MM.1S (cell line): ENCODE measurements around the gene LY9.
A peak's percentile ranks its signal among the peaks of the same experiment; 100 is the strongest.

Experiments used
- DNase-seq: peaks from one replicate; pipeline ENCODE4 v3.0.0-alpha.2; 2015
- H2AFZ ChIP-seq: fragments of 300-600 bp; sonication (generic); 2 replicates; pipeline ENCODE4 v1.6.0; 2016; ENCODE audit warnings: antibody characterized with exemption, low read length
- H3F3A ChIP-seq: fragments of 300-600 bp; sonication (generic); 2 replicates; pipeline ENCODE4 v1.6.1; 2016; ENCODE audit warnings: mild to moderate bottlenecking, antibody characterized with exemption, low read length, moderate library complexity, mixed read lengths; ENCODE audit not compliant: insufficient read depth
- H3K27ac ChIP-seq: fragments of 300-600 bp; sonication (generic); 2 replicates; pipeline ENCODE4 v1.5.1; 2016; ENCODE audit warnings: mild to moderate bottlenecking, low read length
- H3K27me3 ChIP-seq: fragments of 300-600 bp; sonication (generic); replicated peaks from 2 replicates; pipeline ENCODE4 v1.6.0; 2016; ENCODE audit warnings: low read length; ENCODE audit not compliant: insufficient read depth
- H3K36me3 ChIP-seq: fragments of 300-600 bp; sonication (generic); replicated peaks from 2 replicates; pipeline ENCODE4 v1.6.1; 2016; ENCODE audit warnings: mild to moderate bottlenecking, low read length, mixed read lengths; ENCODE audit not compliant: insufficient read depth
- H3K4me1 ChIP-seq: fragments of 300-600 bp; sonication (generic); 2 replicates; pipeline ENCODE4 v1.6.1; 2016; ENCODE audit warnings: low read length, mixed read lengths
- H3K4me2 ChIP-seq: fragments of 300-600 bp; sonication (generic); 2 replicates; pipeline ENCODE4 v1.6.0; 2016; ENCODE audit warnings: low read depth, low read length
- H3K4me3 ChIP-seq: fragments of 300-600 bp; sonication (generic); 2 replicates; pipeline ENCODE4 v1.5.1; 2016; ENCODE audit warnings: low read length, mixed read lengths
- H3K79me2 ChIP-seq: fragments of 300-600 bp; sonication (generic); 2 replicates; pipeline ENCODE4 v1.6.1; 2016; ENCODE audit warnings: mixed run types, low read length, mixed read lengths
- H3K9ac ChIP-seq: fragments of 300-600 bp; sonication (generic); 2 replicates; pipeline ENCODE4 v1.6.1; 2016; ENCODE audit warnings: low read length, mixed read lengths
- H3K9me2 ChIP-seq: fragments of 300-600 bp; sonication (generic); replicated peaks from 2 replicates; pipeline ENCODE4 v1.6.1; 2016; ENCODE audit warnings: mild to moderate bottlenecking, low read length, mixed read lengths; ENCODE audit not compliant: insufficient read depth
- H3K9me3 ChIP-seq: fragments of 300-600 bp; sonication (generic); replicated peaks from 2 replicates; pipeline ENCODE4 v1.6.1; 2016; ENCODE audit warnings: mild to moderate bottlenecking, low read length, mixed read lengths; ENCODE audit not compliant: insufficient read depth
- H4K20me1 ChIP-seq: fragments of 300-600 bp; sonication (generic); 2 replicates; pipeline ENCODE4 v1.6.1; 2016; ENCODE audit warnings: mild to moderate bottlenecking, low read length, moderate library complexity, mixed read lengths; ENCODE audit not compliant: insufficient read depth
- EZH2 ChIP-seq: fragments of 300-600 bp; sonication (generic); optimal IDR thresholded peaks from 2 replicates; pipeline ENCODE3; 2017; ENCODE audit warnings: low read depth, mild to moderate bottlenecking, antibody characterized with exemption, low read length, mixed read lengths
- EZH2phosphoT487 ChIP-seq: fragments of 300-600 bp; sonication (generic); IDR thresholded peaks from 2 replicates; pipeline ENCODE4 v1.6.1; 2018; ENCODE audit warnings: antibody characterized with exemption, low read length
- TF ChIP-seq, protein P1 (sequence below): fragments of 300-600 bp; sonication (generic); IDR thresholded peaks from 2 replicates; pipeline ENCODE4 v1.5.1; 2016; ENCODE audit warnings: antibody characterized with exemption, low read length, mixed read lengths

LY9 gene

DNA sequence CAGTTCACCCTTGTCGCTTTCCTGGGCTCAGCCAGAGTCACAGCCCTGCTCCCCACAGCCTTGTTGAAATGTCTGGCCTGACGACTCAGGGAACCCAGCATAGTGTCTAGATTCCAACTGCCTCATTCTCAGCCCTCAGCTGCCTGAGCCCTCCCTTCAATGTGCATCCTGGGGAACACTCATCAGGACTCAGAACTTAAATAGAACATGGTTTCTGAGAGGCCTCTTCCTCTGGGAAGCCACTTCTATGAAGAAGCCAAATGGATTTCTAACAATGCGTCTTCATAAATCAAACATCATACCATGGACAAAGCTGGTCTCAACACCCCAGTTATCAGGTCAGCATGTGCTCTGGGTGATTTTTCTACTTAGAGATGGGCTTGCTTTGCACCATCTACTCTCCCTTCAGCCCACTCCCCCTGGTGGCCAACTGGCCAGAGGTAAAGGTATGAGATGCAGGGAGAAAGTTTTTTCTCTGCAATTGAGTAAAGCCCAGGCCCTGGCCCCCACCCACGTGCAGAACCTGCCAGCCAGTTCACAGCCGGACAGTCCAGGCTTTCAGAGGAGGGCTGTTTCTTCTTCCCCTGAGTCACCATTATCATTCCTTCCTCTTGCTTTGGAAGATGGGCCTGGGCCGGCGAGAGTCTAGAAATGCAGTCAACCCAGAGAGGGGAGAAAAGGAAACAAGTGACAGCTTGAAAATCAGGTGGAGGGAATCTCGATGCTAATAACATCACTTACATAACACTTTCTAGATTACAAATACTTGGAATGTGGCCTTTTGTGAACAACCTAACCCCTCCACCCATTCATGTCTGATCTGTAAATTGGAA is 34.6 kb downstream of the LY9 start:
- H3K79me2 ChIP-seq, result no peaks in the 10 kb centered on the region
- no peak overlapping the region for H3K9ac ChIP-seq
- peak; percentile 80 for DNase-seq
- H3K36me3 ChIP-seq, result no peaks in the 10 kb centered on the region
- H3K4me2 ChIP-seq, result no peak overlapping the region
- H3F3A ChIP-seq, result 0 out of 2 replicates have a peak, but pooled peaks cover 2% of the 10 kb centered on the region
- H3K27me3 ChIP-seq, result no peaks in the 10 kb centered on the region
- no peak overlapping the region for H3K4me3 ChIP-seq
- H3K27ac ChIP-seq, result no peak overlapping the region
- H3K4me1 ChIP-seq, result no peaks in the 10 kb centered on the region
- H3K9me3 ChIP-seq, result no peaks in the 10 kb centered on the region
- H3K9me2 ChIP-seq, result no peaks in the 10 kb centered on the region
- no peaks in the 10 kb centered on the region for H4K20me1 ChIP-seq
- TF ChIP-seq EZH2phosphoT487 (no peak), EZH2 (no peak)
- TF ChIP-seq, protein P1, sequence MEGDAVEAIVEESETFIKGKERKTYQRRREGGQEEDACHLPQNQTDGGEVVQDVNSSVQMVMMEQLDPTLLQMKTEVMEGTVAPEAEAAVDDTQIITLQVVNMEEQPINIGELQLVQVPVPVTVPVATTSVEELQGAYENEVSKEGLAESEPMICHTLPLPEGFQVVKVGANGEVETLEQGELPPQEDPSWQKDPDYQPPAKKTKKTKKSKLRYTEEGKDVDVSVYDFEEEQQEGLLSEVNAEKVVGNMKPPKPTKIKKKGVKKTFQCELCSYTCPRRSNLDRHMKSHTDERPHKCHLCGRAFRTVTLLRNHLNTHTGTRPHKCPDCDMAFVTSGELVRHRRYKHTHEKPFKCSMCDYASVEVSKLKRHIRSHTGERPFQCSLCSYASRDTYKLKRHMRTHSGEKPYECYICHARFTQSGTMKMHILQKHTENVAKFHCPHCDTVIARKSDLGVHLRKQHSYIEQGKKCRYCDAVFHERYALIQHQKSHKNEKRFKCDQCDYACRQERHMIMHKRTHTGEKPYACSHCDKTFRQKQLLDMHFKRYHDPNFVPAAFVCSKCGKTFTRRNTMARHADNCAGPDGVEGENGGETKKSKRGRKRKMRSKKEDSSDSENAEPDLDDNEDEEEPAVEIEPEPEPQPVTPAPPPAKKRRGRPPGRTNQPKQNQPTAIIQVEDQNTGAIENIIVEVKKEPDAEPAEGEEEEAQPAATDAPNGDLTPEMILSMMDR, result peak; percentile 96
- H2AFZ ChIP-seq, result no peak overlapping the region

DNA sequence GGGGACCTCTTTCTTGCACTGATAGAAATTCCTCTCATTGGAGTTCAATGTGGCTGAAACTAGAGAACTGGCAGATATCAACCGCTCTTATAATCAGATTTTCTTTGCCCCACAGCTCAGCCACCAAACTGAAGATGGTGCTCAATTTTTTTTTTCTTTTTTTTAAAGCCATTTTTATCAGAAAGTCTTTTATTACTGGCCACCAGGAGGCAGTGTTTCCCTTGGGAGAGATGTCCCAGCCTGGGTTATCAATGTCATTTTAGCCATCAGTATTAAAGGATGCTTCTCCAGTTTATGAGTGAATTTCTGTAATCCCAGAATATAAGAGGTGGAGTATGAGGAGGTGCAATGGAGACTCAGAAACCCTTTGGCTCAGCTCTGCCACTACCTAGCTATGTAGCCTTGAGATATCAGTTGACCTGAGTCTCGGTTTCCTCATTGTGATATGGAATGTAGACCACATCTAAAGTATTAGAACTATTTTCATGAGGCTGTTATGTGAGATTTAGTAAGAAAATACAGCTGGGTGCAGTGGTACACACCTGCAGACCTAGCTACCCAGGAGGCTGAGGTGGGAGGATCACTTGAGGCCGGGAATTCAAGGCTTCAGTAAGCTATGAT is 39.1 kb downstream of the LY9 start:
- Histone ChIP-seq H3K27ac (no peak overlapping the region), H3K9me2 (no peaks in the 10 kb centered on the region), H3K4me3 (no peak overlapping the region), H3K4me1 (peaks cover 26% of the 10 kb centered on the region), H3K4me2 (no peak overlapping the region), H3K36me3 (no peaks in the 10 kb centered on the region), H3K9me3 (no peaks in the 10 kb centered on the region), H2AFZ (no peak overlapping the region), H3K27me3 (no peaks in the 10 kb centered on the region), H3K9ac (no peak overlapping the region), H4K20me1 (no peaks in the 10 kb centered on the region), H3F3A (peaks cover 9% of the 10 kb centered on the region; the same call in 1 of the 2 replicates), H3K79me2 (no peaks in the 10 kb centered on the region)
- TF ChIP-seq, protein P1, result peak; percentile 85
- no peak for TF ChIP-seq EZH2
- DNase-seq, result peak; percentile 59

DNA sequence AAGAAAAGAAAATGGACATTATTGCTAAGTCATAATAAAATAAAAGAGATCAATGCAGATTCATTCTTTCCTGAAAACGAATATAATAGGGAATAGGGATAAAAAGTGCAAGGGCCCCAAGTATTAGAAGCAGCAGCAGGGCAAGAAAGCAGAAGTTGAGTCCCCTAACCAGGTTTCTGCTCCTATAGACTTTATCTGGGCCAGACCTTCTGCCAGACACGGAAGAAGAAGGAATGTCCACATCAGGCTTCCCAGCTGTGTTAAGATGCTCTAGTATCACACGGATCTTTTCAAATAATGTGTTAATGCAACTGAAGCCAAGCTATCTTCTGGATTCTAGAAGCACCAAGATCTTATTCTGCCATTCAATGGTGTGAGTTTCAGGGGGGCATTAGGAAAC is 39.8 kb downstream of the LY9 start:
- no peaks in the 10 kb centered on the region for H3K36me3 ChIP-seq
- no peaks in the 10 kb centered on the region for H4K20me1 ChIP-seq
- H3K4me1 ChIP-seq, result peaks cover 26% of the 10 kb centered on the region
- H3K4me3 ChIP-seq, result no peak overlapping the region
- H3K9ac ChIP-seq, result no peak overlapping the region
- H3K27me3 ChIP-seq, result no peaks in the 10 kb centered on the region
- DNase-seq, result no peak
- no peak overlapping the region for H3K4me2 ChIP-seq
- no peak for TF ChIP-seq EZH2
- TF ChIP-seq, protein P1, result no peak
- no peak for TF ChIP-seq EZH2phosphoT487
- H3K9me2 ChIP-seq, result no peaks in the 10 kb centered on the region
- peaks cover 9% of the 10 kb centered on the region; the same call in 1 of the 2 replicates for H3F3A ChIP-seq
- no peaks in the 10 kb centered on the region for H3K9me3 ChIP-seq
- H3K79me2 ChIP-seq, result no peaks in the 10 kb centered on the region
- H3K27ac ChIP-seq, result no peak overlapping the region
- no peak overlapping the region for H2AFZ ChIP-seq
